Panc1 (cell line): ENCODE data around the gene PAK6. TPM values are rescaled to one million over a fixed set of nuclear protein-coding genes. Genes with fewer than 3 reads are reported as not detected.

Experiments
- ATAC-seq: fragments of 200-7000 bp; cut with Tn5 transposase; 2 replicates; pipeline ENCODE4 v1.9.1; 2020; ENCODE audit warnings: mild to moderate bottlenecking, moderate library complexity
- BruUV-seq: library from RNA; stranded (reverse); fragments of 400-500 nt; replicated peaks from 2 replicates; lab custom pipeline; 2021; lab: Mats Ljungman, UMichigan
- CTCF ChIA-PET: fragments of 300-600 bp; sonication (Branson Sonifier 250); formaldehyde crosslinking; loops from one replicate; lab custom pipeline; 2022; ENCODE audit warnings: antibody characterized with exemption; lab: Charles Lee
- POLR2A ChIA-PET: fragments of 300-600 bp; sonication (Branson Sonifier 250); formaldehyde crosslinking; loops from one replicate; lab custom pipeline; 2022; ENCODE audit warnings: antibody characterized with exemption; lab: Charles Lee
- DNase-seq: peaks from one replicate; pipeline ENCODE4 v3.0.0-alpha.2; 2010; ENCODE audit warnings: low read depth, low spot score
- H3K27ac ChIP-seq: 2 replicates; pipeline ENCODE4 v1.5.1; 2011; ENCODE audit warnings: mild to moderate bottlenecking, low read length, inconsistent platforms
- H3K27me3 ChIP-seq: fragments of 200-500 bp; sonication (Bioruptor generic); 2 replicates; pipeline ENCODE4 v1.6.0; 2014; ENCODE audit warnings: low read length, inconsistent platforms; ENCODE audit not compliant: control insufficient read depth, insufficient read depth
- H3K36me3 ChIP-seq: fragments of 200-500 bp; sonication (Bioruptor generic); 2 replicates; pipeline ENCODE4 v1.5.1; 2014; ENCODE audit warnings: inconsistent platforms, mild to moderate bottlenecking, low read length, moderate library complexity; ENCODE audit not compliant: control insufficient read depth, insufficient read depth
- H3K4me1 ChIP-seq: 2 replicates; pipeline ENCODE4 v1.5.1; 2011; ENCODE audit warnings: inconsistent platforms, mild to moderate bottlenecking, low read length, moderate library complexity; ENCODE audit not compliant: control insufficient read depth, insufficient read depth
- H3K4me3 ChIP-seq, 2 experiments: 2 replicates each; pipeline ENCODE4 v1.5.1; 2011 to 2012; ENCODE audit warnings: low read depth in 2 of 2, low read length in 2 of 2, mild to moderate bottlenecking in 2 of 2, inconsistent platforms in 1 of 2, moderate library complexity in 1 of 2
- H3K9me3 ChIP-seq: fragments of 200-500 bp; sonication (Bioruptor generic); 2 replicates; pipeline ENCODE4 v1.5.1; 2014; ENCODE audit warnings: low read depth, mild to moderate bottlenecking, inconsistent platforms, low read length, moderate library complexity; ENCODE audit not compliant: control insufficient read depth, insufficient read depth
- CTCF ChIP-seq: fragments of 450-650 bp; IDR thresholded peaks from 2 replicates; pipeline ENCODE4 v1.5.1; 2017; ENCODE audit warnings: mild to moderate bottlenecking
- POLR2AphosphoS5 ChIP-seq: IDR thresholded peaks from 2 replicates; pipeline ENCODE4 v1.6.1; 2012; ENCODE audit warnings: mild to moderate bottlenecking, low read depth, low read length, moderate library complexity
- REST ChIP-seq, 2 experiments: IDR thresholded peaks; 2 replicates each; pipeline ENCODE4 v1.6.1; 2011 to 2012; ENCODE audit warnings: low read depth in 2 of 2, control low read depth in 1 of 2, low read length in 1 of 2, mild to moderate bottlenecking in 1 of 2, moderate library complexity in 1 of 2; ENCODE audit not compliant: insufficient read depth in 1 of 2
- SIN3A ChIP-seq: IDR thresholded peaks from 2 replicates; pipeline ENCODE4 v1.6.1; 2012; ENCODE audit warnings: low read depth, mild to moderate bottlenecking, low read length, moderate library complexity, borderline replicate concordance; ENCODE audit not compliant: insufficient read depth
- TCF7L2 ChIP-seq: IDR thresholded peaks from 2 replicates; pipeline ENCODE4 v1.6.1; 2011; ENCODE audit warnings: mild to moderate bottlenecking, low read depth, low read length, inconsistent platforms
- in situ Hi-C: cut with HindIII; loops from 2 replicates; pipeline ENCODE4 v1.10.0; 2016; ENCODE audit warnings: low sequenced_read_pairs, low pct_unique_long_range_greater_than_20kb
- intact Hi-C: fragments of 100-400 bp; cut with micrococcal nuclease; formaldehyde crosslinking; loops from one replicate; pipeline ENCODE4 v1.10.0; 2022; ENCODE audit not compliant: unreplicated experiment
- total RNA-seq: library from RNA; stranded (reverse); gene quantifications from one replicate; pipeline ENCODE4 v1.2.1, GENCODE V29; 2021; ENCODE audit not compliant: unreplicated experiment

Gene PAK6
- total RNA-seq, 1 experiment from 2014 or later: 6.3 TPM

GRCh38 chr15:40281801-40282146, 42.9 kb downstream of the PAK6 start:
- Histone ChIP-seq H3K4me3 (peak overlapping the region; percentile 49 to 51), H3K9me3 (no peaks in the 10 kb centered on the region), H3K4me1 (0 out of 2 replicates have a peak, but pooled peaks cover 7% of the 10 kb centered on the region), H3K36me3 (no peaks in the 10 kb centered on the region), H3K27me3 (no peaks in the 10 kb centered on the region), H3K27ac (no peak overlapping the region)
- in situ Hi-C loops: no loop called here
- TF ChIP-seq SIN3A: no peak
- TF ChIP-seq POLR2AphosphoS5: no peak
- no peak for TF ChIP-seq CTCF
- no peak for TF ChIP-seq REST (IDR thresholded peaks at IDR 0.05; ENCODE audit: insufficient read depth in 1 of 2, low read depth in 2 of 2, low read length in 1 of 2)
- no peak for TF ChIP-seq TCF7L2
- intact Hi-C loops: no loop called here
- ChIA-PET CTCF (no interaction called here), POLR2A (no interaction called here)
- ATAC-seq (peak; percentile 0; the same call in 1 of the 2 replicates), DNase-seq (no peak)
- BruUV-seq: no TSS peak

GRCh38 chr15:40282147-40282868, 43.4 kb downstream of the PAK6 start:
- TF ChIP-seq REST (IDR thresholded peaks at IDR 0.05; ENCODE audit: insufficient read depth in 1 of 2, low read depth in 2 of 2, low read length in 1 of 2): no peak
- TF ChIP-seq SIN3A: no peak
- TF ChIP-seq TCF7L2: no peak
- no peak for TF ChIP-seq POLR2AphosphoS5
- peak; percentile 94 for TF ChIP-seq CTCF

More at GRCh38 chr15:40282147-40282868, 43.4 kb downstream of the PAK6 start:
- POLR2A ChIA-PET: no interaction called here
- in situ Hi-C loops: no loop called here
- no peak for DNase-seq
- CTCF ChIA-PET: no interaction called here
- Histone ChIP-seq H3K27ac (peak overlapping the region; percentile 17; the same call in 1 of the 2 replicates), H3K4me3 (peak overlapping the region; percentile 49 to 51), H3K4me1 (0 out of 2 replicates have a peak, but pooled peaks cover 7% of the 10 kb centered on the region), H3K36me3 (no peaks in the 10 kb centered on the region), H3K27me3 (no peaks in the 10 kb centered on the region), H3K9me3 (no peaks in the 10 kb centered on the region)
- BruUV-seq: no TSS peak
- intact Hi-C loops: no loop called here
- peak; percentile 77 for ATAC-seq
